Suppressor macrophage (primary cell): Measurements from ENCODE around the gene RUNX2.

Experiments used
- DNase-seq, 4 experiments: peaks; one replicate each; pipeline ENCODE4 v3.0.0-alpha.2; 2020 to 2022

Gene RUNX2

GRCh38 chr6:45415788-45416518 is 87.8 kb downstream of the RUNX2 start:
- DNase-seq = no peak

- DNase-seq = no peak
Observed at GRCh38 chr6:45416700-45417099, 88.6 kb downstream of the RUNX2 start.

- no peak for DNase-seq
Observed at GRCh38 chr6:45417436-45417835, 89.3 kb downstream of the RUNX2 start.

- DNase-seq = peak; percentile 77 to 89 (median 80)
Observed at GRCh38 chr6:45419571-45420082, 91.5 kb downstream of the RUNX2 start.

- DNase-seq = peak in 2 of 4 experiments; percentile 27 to 35
Observed at GRCh38 chr6:45420083-45420908, 92.2 kb downstream of the RUNX2 start.

- DNase-seq = no peak
Observed at GRCh38 chr6:45420909-45421708, 93.0 kb downstream of the RUNX2 start.

GRCh38 chr6:45421709-45422502 is 93.8 kb downstream of the RUNX2 start:
- peak; percentile 37 to 80 (median 56) for DNase-seq

- peak; percentile 40 to 63 (median 52) for DNase-seq
Observed at GRCh38 chr6:45422503-45423110, 94.5 kb downstream of the RUNX2 start.

- peak in 3 of 4 experiments; percentile 38 to 66 (median 56) for DNase-seq
Observed at GRCh38 chr6:45423111-45423823, 95.1 kb downstream of the RUNX2 start.

GRCh38 chr6:45423824-45424450 is 95.8 kb downstream of the RUNX2 start:
- peak in 2 of 4 experiments; percentile 26 to 50 for DNase-seq

- DNase-seq = peak in 2 of 4 experiments; percentile 52 to 60
Observed at GRCh38 chr6:45424451-45424861, 96.3 kb downstream of the RUNX2 start.

- no peak for DNase-seq
Observed at GRCh38 chr6:45426251-45426650, 98.1 kb downstream of the RUNX2 start.

GRCh38 chr6:45427726-45428125 is 99.6 kb downstream of the RUNX2 start:
- DNase-seq = peak in 3 of 4 experiments; percentile 16 to 72 (median 64)

GRCh38 chr6:45428727-45429126 is 100.6 kb downstream of the RUNX2 start:
- no peak for DNase-seq

- DNase-seq = no peak
Observed at GRCh38 chr6:45430590-45431202, 102.6 kb downstream of the RUNX2 start.

- DNase-seq = no peak
Observed at GRCh38 chr6:45431317-45432065, 103.4 kb downstream of the RUNX2 start.

- DNase-seq = no peak
Observed at GRCh38 chr6:45432977-45433376, 104.8 kb downstream of the RUNX2 start.

GRCh38 chr6:45433533-45434380 is 105.6 kb downstream of the RUNX2 start:
- no peak for DNase-seq
